Measurements from ENCODE around the gene TULP4. TPM values are rescaled to one million over a fixed set of nuclear protein-coding genes. Genes with fewer than 3 reads are reported as not detected.
"Not testable (repeated sequence)": the region's sequence is repeated elsewhere in the genome, so short reads cannot be mapped to it uniquely, and the experiment has no call there.

TULP4 gene
- total RNA-seq, 1 experiment from 2014 or later = 64.6 TPM

DNA sequence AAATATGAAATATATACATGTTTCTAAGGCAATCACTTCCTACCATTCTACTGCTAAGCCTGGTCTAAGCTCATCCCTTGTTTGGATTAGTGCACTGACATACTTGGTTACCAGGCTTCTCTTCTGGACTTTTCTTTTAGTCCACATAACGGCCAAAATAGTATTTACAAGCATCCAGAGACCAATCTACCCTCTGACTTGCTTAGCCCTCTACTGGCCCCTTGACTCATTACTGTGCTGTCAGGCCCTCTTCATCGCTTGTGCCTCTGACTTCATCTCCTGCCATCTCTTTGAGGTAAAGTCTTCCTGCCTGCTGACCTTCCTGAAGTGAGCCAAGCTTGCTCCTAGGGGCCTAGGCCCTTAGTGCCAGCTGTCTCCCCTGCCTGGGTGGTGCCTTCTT, 35.1 kb downstream of the TULP4 start:
- Histone ChIP-seq H4K8ac (replicated peaks; ENCODE audit: insufficient read length, low read depth, low read length) (no peak overlapping the region), H3K79me1 (ENCODE audit: insufficient read depth, low read depth, low read length, poor library complexity, severe bottlenecking) (no peaks in the 10 kb centered on the region), H3K27ac (ENCODE audit: insufficient read length, low read depth, low read length) (no peak overlapping the region), H2BK20ac (ENCODE audit: low read depth, low read length, poor library complexity, severe bottlenecking) (no peak overlapping the region), H2BK5ac (ENCODE audit: insufficient read length, low read length) (no peak overlapping the region), H3K23ac (ENCODE audit: insufficient read length, low read depth, low read length) (no peak overlapping the region), H3K23me2 (ENCODE audit: insufficient read length, low read depth, low read length, poor library complexity, severe bottlenecking) (no peaks in the 10 kb centered on the region), H2BK120ac (ENCODE audit: low read depth, low read length, poor library complexity, severe bottlenecking) (no peak overlapping the region), H2AFZ (ENCODE audit: low read length) (no peak overlapping the region), H4K20me1 (ENCODE audit: control insufficient read depth, insufficient read depth, insufficient read length) (no peaks in the 10 kb centered on the region), H2BK12ac (ENCODE audit: insufficient read length, low read depth, low read length) (no peak overlapping the region), H3K9ac (ENCODE audit: extremely low read depth, insufficient read length, low read length) (no peak overlapping the region), H3K4ac (ENCODE audit: low read depth, low read length) (no peak overlapping the region), H3K4me2 (ENCODE audit: insufficient read depth, insufficient read length, low read length) (no peak overlapping the region), H3K79me2 (ENCODE audit: insufficient read depth, low read length) (no peaks in the 10 kb centered on the region), H3K9me3 (ENCODE audit: control insufficient read depth, low read depth, low read length) (peaks cover 7% of the 10 kb centered on the region), H3T11ph (ENCODE audit: low read length) (no peak overlapping the region), H2AK5ac (ENCODE audit: insufficient read length, low read length) (no peak overlapping the region), H2BK15ac (ENCODE audit: low read depth, low read length) (no peak overlapping the region), H3K56ac (ENCODE audit: insufficient read length, low read depth, low read length) (no peak overlapping the region), H3K18ac (ENCODE audit: insufficient read length, low read depth, low read length) (no peak overlapping the region), H3K14ac (ENCODE audit: insufficient read depth, low read length) (no peak overlapping the region), H4K5ac (ENCODE audit: insufficient read length, low read depth, low read length) (no peak overlapping the region), H3K4me1 (ENCODE audit: insufficient read depth, low read length) (peaks cover 6% of the 10 kb centered on the region; the same call in 1 of the 2 replicates), H3K27me3 (ENCODE audit: insufficient read depth, low read length) (no peaks in the 10 kb centered on the region), H4K91ac (ENCODE audit: insufficient read length, low read depth, low read length) (no peak overlapping the region)
- no peak overlapping the region for H3K4me3 Mint-ChIP-seq
- no peak overlapping the region for H3K27ac Mint-ChIP-seq
- H3K27me3 Mint-ChIP-seq (ENCODE audit: low read depth) = peaks cover 2% of the 10 kb centered on the region; the same call in 1 of the 2 replicates
- DNase-seq = no peak
- WGBS (ENCODE audit: extremely low coverage, insufficient read length, low lambda C conversion rate) = no CpG with 5 or more reads among the region's 2 CpGs
- TF ChIP-seq, protein P1, sequence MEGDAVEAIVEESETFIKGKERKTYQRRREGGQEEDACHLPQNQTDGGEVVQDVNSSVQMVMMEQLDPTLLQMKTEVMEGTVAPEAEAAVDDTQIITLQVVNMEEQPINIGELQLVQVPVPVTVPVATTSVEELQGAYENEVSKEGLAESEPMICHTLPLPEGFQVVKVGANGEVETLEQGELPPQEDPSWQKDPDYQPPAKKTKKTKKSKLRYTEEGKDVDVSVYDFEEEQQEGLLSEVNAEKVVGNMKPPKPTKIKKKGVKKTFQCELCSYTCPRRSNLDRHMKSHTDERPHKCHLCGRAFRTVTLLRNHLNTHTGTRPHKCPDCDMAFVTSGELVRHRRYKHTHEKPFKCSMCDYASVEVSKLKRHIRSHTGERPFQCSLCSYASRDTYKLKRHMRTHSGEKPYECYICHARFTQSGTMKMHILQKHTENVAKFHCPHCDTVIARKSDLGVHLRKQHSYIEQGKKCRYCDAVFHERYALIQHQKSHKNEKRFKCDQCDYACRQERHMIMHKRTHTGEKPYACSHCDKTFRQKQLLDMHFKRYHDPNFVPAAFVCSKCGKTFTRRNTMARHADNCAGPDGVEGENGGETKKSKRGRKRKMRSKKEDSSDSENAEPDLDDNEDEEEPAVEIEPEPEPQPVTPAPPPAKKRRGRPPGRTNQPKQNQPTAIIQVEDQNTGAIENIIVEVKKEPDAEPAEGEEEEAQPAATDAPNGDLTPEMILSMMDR (conservative IDR thresholded peaks at IDR 0.05) = no peak
- H3K9me3 Mint-ChIP-seq = peaks cover 53 to 59% of the 10 kb centered on the region in 2 experiments
- H3K4me1 Mint-ChIP-seq = peaks cover 24 to 26% of the 10 kb centered on the region in 2 experiments
- H3K36me3 Mint-ChIP-seq (ENCODE audit: insufficient read depth in 1 of 3, low read depth in 3 of 3) = peaks cover 42 to 56% (median 51%) of the 10 kb centered on the region in 3 experiments

DNA sequence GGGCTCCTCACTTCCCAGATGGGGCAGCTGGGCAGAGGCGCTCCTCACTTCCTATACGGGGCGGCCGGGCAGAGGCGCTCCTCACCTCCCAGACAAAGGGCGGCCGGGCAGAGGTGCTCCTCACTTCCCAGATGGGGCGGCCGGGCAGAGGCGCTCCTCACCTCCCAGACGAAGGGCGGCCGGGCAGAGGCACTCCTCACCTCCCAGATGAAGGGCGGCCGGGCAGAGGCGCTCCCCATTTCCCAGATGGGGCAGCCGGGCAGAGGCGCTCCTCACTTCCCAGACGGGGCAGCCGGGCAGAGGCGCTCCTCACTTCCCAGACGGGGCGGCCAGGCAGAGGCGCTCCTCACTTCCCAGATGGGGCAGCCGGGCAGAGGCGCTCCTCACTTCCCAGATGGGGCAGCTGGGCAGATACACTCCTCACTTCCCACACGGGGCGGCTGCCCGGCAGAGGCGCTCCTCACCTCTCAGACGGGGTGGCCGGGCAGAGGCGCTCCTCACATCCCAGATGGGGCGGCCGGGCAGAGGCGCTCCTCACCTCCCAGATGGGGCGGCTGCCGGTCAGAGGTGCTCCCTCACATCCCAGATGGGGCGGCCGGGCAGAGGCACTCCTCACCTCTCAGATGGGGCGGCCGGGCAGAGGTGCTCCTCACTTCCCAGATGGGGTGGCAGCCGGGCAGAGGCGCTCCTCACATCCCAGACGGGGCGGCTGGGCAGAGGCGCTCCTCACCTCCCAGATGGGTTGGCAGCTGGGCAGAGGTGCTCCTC, 36.7 kb downstream of the TULP4 start:
- H3K27ac ChIP-seq (ENCODE audit: insufficient read length, low read depth, low read length); H3K4ac ChIP-seq (ENCODE audit: low read depth, low read length); H4K5ac ChIP-seq (ENCODE audit: insufficient read length, low read depth, low read length); H3K14ac ChIP-seq (ENCODE audit: insufficient read depth, low read length); H3K79me1 ChIP-seq (ENCODE audit: insufficient read depth, low read depth, low read length, poor library complexity, severe bottlenecking); H4K8ac ChIP-seq (replicated peaks; ENCODE audit: insufficient read length, low read depth, low read length); H3K27ac Mint-ChIP-seq; H4K91ac ChIP-seq (ENCODE audit: insufficient read length, low read depth, low read length); H3K4me3 Mint-ChIP-seq; H3K27me3 Mint-ChIP-seq (ENCODE audit: low read depth); H4K20me1 ChIP-seq (ENCODE audit: control insufficient read depth, insufficient read depth, insufficient read length); H3K9me3 ChIP-seq (ENCODE audit: control insufficient read depth, low read depth, low read length); H2BK20ac ChIP-seq (ENCODE audit: low read depth, low read length, poor library complexity, severe bottlenecking); H3T11ph ChIP-seq (ENCODE audit: low read length); H2BK12ac ChIP-seq (ENCODE audit: insufficient read length, low read depth, low read length); H3K4me2 ChIP-seq (ENCODE audit: insufficient read depth, insufficient read length, low read length); DNase-seq; H2BK5ac ChIP-seq (ENCODE audit: insufficient read length, low read length); H3K18ac ChIP-seq (ENCODE audit: insufficient read length, low read depth, low read length); H3K23ac ChIP-seq (ENCODE audit: insufficient read length, low read depth, low read length); H2AFZ ChIP-seq (ENCODE audit: low read length); H2BK120ac ChIP-seq (ENCODE audit: low read depth, low read length, poor library complexity, severe bottlenecking); H3K4me1 ChIP-seq (ENCODE audit: insufficient read depth, low read length); H2BK15ac ChIP-seq (ENCODE audit: low read depth, low read length); H3K23me2 ChIP-seq (ENCODE audit: insufficient read length, low read depth, low read length, poor library complexity, severe bottlenecking); H2AK5ac ChIP-seq (ENCODE audit: insufficient read length, low read length); H3K27me3 ChIP-seq (ENCODE audit: insufficient read depth, low read length); H3K56ac ChIP-seq (ENCODE audit: insufficient read length, low read depth, low read length); H3K9ac ChIP-seq (ENCODE audit: extremely low read depth, insufficient read length, low read length); H3K79me2 ChIP-seq (ENCODE audit: insufficient read depth, low read length): not testable (repeated sequence)
- Mint-ChIP-seq H3K9me3 (peaks cover 53% of the 10 kb centered on the region in 2 experiments), H3K36me3 (ENCODE audit: insufficient read depth in 1 of 3, low read depth in 3 of 3) (peaks cover 40 to 56% (median 51%) of the 10 kb centered on the region in 3 experiments), H3K4me1 (peaks cover 10 to 13% of the 10 kb centered on the region in 2 experiments)
- WGBS (ENCODE audit: extremely low coverage, insufficient read length, low lambda C conversion rate) = no CpG with 5 or more reads among the region's 47 CpGs

All from H9 (cell line).